Suprapubic skin (tissue), 4 donors: ENCODE measurements around the gene FIZ1. TPM values are rescaled to one million over a fixed set of nuclear protein-coding genes. Genes with fewer than 3 reads are reported as not detected.

Experiments
- DNase-seq, 2 donors: peaks; one replicate each; pipeline ENCODE4 v3.0.0-alpha.2; 2019; ENCODE audit warnings: low spot score in 2 of 2
- H3K27ac ChIP-seq: fragments of 200-600 bp; sonication (generic); one replicate; pipeline ENCODE4 v1.5.1; 2019
- H3K27me3 ChIP-seq: fragments of 200-600 bp; sonication (generic); one replicate; pipeline ENCODE4 v1.5.1; 2019
- H3K36me3 ChIP-seq: fragments of 200-600 bp; sonication (generic); one replicate; pipeline ENCODE4 v1.5.1; 2019
- H3K4me1 ChIP-seq: fragments of 200-600 bp; sonication (generic); one replicate; pipeline ENCODE4 v1.5.1; 2019
- H3K4me3 ChIP-seq: fragments of 200-600 bp; sonication (generic); one replicate; pipeline ENCODE4 v1.5.1; 2019; ENCODE audit warnings: mild to moderate bottlenecking
- H3K9me3 ChIP-seq: fragments of 200-600 bp; sonication (generic); one replicate; pipeline ENCODE4 v1.5.1; 2019
- EP300 ChIP-seq: sonication (generic); formaldehyde crosslinking; IDR thresholded peaks from one replicate; pipeline ENCODE4 v1.6.1; 2017; ENCODE audit warnings: antibody characterized with exemption
- POLR2A ChIP-seq, 2 donors: fragments of 450-650 bp; IDR thresholded peaks; one replicate each; pipeline ENCODE4 v1.6.1; 2017; ENCODE audit warnings: antibody characterized with exemption in 2 of 2, mild to moderate bottlenecking in 2 of 2, moderate library complexity in 2 of 2
- POLR2AphosphoS5 ChIP-seq, 3 donors: sonication (generic); formaldehyde crosslinking; IDR thresholded peaks; one replicate each; pipeline ENCODE4 v1.6.1; 2017; ENCODE audit warnings: antibody characterized with exemption in 3 of 3
- WGBS: methylation state at CpG from one replicate; pipeline ENCODE4 v1.1.5; 2018; 5-methylcytosine and 5-hydroxymethylcytosine counted together
- total RNA-seq, 4 donors: library from RNA; depleted of rRNA; stranded (reverse); fragments of >200 nt; gene quantifications; one replicate each; pipeline ENCODE4 v1.1.0, GENCODE V29; 2016
- TF ChIP-seq, protein P1 (sequence below), 2 donors: fragments of 200-600 bp in 1 of 2; fragments of 450-650 bp in 1 of 2; sonication (generic) in 1 of 2; IDR thresholded peaks; one replicate each; pipeline ENCODE4 v1.5.1; 2016 to 2019; ENCODE audit warnings: antibody characterized with exemption in 2 of 2, mild to moderate bottlenecking in 1 of 2, moderate library complexity in 1 of 2

FIZ1 gene
- total RNA-seq, 4 donors from 2014 or later: 7.6 to 9.2 (median 8.5) TPM

DNA sequence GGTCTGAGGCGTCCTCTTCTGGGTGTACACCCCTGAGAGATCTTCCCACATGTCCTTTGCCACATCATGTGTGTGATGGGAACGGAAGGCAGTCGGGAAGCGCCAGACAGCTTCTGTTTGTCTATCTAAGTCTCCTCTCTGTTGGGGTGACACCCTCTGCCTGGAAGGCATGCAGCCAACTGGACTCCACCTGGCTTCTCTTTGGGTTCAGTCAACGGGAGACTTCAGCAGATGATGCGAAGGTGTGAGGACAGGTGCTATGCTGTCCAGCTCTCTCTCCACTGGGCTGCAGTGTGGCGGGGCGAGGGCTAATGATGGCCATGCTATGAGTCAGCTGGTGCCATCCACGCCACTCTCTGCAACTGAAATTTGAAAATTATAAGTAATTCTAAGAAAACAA, 39.6 kb downstream of the FIZ1 start:
- no peaks in the 10 kb centered on the region for H3K9me3 ChIP-seq
- peaks cover 5% of the 10 kb centered on the region for H3K4me1 ChIP-seq
- H3K27me3 ChIP-seq: peaks cover 13% of the 10 kb centered on the region
- no peak overlapping the region for H3K4me3 ChIP-seq
- H3K27ac ChIP-seq: no peak overlapping the region
- 76% methylated on average over 9 of the region's 9 CpGs for WGBS
- no peak for DNase-seq
- no peaks in the 10 kb centered on the region for H3K36me3 ChIP-seq
- no peak for TF ChIP-seq POLR2AphosphoS5 (IDR thresholded peaks at IDR 0.05)
- TF ChIP-seq POLR2A (IDR thresholded peaks at IDR 0.05): no peak
- TF ChIP-seq EP300: no peak
- TF ChIP-seq, protein P1, sequence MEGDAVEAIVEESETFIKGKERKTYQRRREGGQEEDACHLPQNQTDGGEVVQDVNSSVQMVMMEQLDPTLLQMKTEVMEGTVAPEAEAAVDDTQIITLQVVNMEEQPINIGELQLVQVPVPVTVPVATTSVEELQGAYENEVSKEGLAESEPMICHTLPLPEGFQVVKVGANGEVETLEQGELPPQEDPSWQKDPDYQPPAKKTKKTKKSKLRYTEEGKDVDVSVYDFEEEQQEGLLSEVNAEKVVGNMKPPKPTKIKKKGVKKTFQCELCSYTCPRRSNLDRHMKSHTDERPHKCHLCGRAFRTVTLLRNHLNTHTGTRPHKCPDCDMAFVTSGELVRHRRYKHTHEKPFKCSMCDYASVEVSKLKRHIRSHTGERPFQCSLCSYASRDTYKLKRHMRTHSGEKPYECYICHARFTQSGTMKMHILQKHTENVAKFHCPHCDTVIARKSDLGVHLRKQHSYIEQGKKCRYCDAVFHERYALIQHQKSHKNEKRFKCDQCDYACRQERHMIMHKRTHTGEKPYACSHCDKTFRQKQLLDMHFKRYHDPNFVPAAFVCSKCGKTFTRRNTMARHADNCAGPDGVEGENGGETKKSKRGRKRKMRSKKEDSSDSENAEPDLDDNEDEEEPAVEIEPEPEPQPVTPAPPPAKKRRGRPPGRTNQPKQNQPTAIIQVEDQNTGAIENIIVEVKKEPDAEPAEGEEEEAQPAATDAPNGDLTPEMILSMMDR (IDR thresholded peaks at IDR 0.05): no peak

DNA sequence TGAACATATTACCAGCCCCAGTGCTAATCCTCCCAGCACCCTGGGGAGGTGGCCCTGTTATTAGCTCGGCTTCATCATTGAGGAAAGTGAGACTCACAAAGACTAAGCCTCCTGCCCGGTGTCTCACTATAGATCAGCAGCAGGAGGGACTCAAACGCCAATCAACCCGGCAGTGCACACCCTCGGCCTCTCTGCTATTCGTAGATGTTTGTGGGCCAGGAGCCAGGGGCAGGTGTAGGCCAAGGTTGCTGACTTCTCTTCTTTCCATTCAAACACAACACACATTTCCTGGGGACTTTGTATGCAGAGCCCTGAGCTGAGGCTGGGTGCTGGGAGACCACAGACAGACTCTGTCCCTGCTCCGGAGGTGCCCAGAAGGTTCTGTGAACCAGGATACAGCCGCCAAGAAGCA, 44.6 kb downstream of the FIZ1 start:
- DNase-seq: no peak
- WGBS: 59% methylated on average over 8 of the region's 8 CpGs
- H3K4me1 ChIP-seq: peaks cover 6% of the 10 kb centered on the region
- no peaks in the 10 kb centered on the region for H3K36me3 ChIP-seq
- no peak overlapping the region for H3K4me3 ChIP-seq
- no peaks in the 10 kb centered on the region for H3K9me3 ChIP-seq
- no peak for TF ChIP-seq POLR2AphosphoS5 (IDR thresholded peaks at IDR 0.05)
- TF ChIP-seq, protein P1 (IDR thresholded peaks at IDR 0.05): no peak
- no peak for TF ChIP-seq EP300
- TF ChIP-seq POLR2A (IDR thresholded peaks at IDR 0.05): no peak
- H3K27ac ChIP-seq: no peak overlapping the region
- peaks cover 18% of the 10 kb centered on the region for H3K27me3 ChIP-seq

DNA sequence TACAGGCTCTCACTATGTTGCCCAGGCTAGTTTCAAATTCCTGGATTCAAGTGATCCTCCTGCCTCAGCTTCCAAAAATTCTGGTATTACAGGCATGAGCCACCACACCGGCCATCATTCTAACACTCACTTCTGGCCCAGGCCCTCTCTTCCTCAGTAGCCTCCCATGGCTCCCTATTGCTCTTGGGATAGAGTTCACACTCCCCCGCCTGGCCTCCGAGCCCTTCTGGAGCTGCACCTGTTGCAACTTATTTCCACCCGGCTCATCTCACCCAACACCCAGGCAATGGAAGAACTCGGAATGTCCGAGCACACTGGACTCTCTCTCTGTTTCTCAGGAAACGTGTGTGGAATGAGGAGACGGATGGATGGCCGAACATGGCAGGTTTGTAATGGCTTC, 45.0 kb downstream of the FIZ1 start:
- no peak overlapping the region for H3K27ac ChIP-seq
- TF ChIP-seq, protein P1 (IDR thresholded peaks at IDR 0.05): no peak
- TF ChIP-seq EP300 (no peak), POLR2AphosphoS5 (IDR thresholded peaks at IDR 0.05) (no peak), POLR2A (IDR thresholded peaks at IDR 0.05) (no peak)
- H3K27me3 ChIP-seq: peaks cover 16% of the 10 kb centered on the region
- WGBS: 91% methylated on average over 9 of the region's 9 CpGs
- DNase-seq: no peak
- H3K4me3 ChIP-seq: no peak overlapping the region
- H3K36me3 ChIP-seq: no peaks in the 10 kb centered on the region
- H3K4me1 ChIP-seq: peaks cover 6% of the 10 kb centered on the region
- H3K9me3 ChIP-seq: no peaks in the 10 kb centered on the region

DNA sequence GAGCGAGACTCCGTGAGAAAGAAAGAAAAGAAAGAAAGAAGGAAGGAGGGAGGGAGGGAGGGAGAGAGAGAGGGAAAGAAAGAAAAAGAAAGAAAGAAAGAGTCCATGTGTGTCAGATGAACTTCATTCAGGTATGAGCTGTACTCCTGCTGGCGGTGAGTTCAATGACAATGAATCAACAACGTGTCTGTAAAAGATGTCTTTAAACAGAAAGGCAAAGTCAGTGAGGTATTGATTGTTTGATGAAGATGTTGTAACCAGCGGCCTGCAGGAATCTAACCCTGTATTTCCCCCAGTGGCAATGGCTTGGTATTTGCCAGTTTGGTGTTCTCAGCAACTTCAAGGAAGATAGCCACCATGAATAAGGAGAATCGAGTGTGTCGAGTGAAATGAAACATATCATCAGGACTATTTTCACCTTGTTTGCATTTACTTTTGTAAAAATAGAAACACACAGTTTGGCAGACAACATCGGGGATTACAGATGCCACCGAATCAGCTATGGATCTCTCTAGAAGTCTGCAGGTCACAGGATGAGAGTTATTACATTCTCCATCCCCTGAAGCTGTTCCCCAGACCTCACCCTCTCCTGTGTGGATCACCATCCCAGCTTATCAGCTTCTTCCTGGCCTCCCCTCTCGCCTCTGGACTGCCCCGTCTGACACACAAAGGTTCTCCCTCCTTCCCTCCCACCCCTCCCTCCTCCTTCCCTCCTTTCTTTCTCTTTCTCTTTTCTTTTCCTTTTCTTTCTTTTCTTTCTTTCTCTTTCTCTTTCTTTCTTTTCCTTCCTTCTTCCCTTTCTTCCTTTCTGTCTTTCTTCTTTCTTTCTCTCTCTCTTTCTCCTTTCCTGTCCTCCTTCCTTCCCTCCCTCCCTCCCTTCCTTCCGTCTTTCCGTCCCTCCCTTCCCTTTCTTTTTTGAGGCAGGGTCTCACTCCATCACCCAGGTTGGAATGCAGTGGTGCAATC, 45.8 kb downstream of the FIZ1 start:
- Histone ChIP-seq H3K27ac (no peak overlapping the region), H3K27me3 (peaks cover 21% of the 10 kb centered on the region), H3K4me3 (no peak overlapping the region), H3K4me1 (peaks cover 6% of the 10 kb centered on the region), H3K36me3 (no peaks in the 10 kb centered on the region), H3K9me3 (no peaks in the 10 kb centered on the region)
- DNase-seq: no peak
- TF ChIP-seq, protein P1 (IDR thresholded peaks at IDR 0.05): no peak
- TF ChIP-seq POLR2A (IDR thresholded peaks at IDR 0.05) (no peak), POLR2AphosphoS5 (IDR thresholded peaks at IDR 0.05) (no peak), EP300 (no peak)
- WGBS: 62% methylated on average over 13 of the region's 13 CpGs

DNA sequence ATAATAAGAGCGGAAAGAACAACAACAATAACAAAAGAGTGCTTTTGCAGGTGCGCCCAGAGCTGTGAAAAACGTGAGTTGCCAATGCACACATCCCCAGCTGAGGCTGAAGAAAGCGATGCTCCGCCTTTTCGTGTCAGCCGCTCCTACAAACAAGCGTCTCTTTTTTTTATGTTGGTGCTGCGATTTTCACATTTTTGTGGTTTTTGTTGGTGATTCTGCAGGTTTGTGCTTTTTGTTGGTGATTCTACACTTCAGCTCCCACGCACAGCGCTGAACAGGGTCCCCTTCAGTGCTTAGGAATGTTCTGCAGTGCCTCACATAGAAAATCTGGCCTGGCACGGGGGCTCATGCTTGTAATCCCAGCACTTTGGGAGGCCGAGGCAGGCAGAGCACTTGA, 46.7 kb downstream of the FIZ1 start:
- no peak overlapping the region for H3K27ac ChIP-seq
- H3K4me3 ChIP-seq: no peak overlapping the region
- TF ChIP-seq POLR2AphosphoS5 (IDR thresholded peaks at IDR 0.05) (no peak), POLR2A (IDR thresholded peaks at IDR 0.05) (no peak), EP300 (no peak)
- TF ChIP-seq, protein P1 (IDR thresholded peaks at IDR 0.05): no peak
- WGBS: 46% methylated on average over 13 of the region's 13 CpGs
- H3K4me1 ChIP-seq: peaks cover 8% of the 10 kb centered on the region
- peaks cover 24% of the 10 kb centered on the region for H3K27me3 ChIP-seq
- no peaks in the 10 kb centered on the region for H3K36me3 ChIP-seq
- no peak for DNase-seq
- H3K9me3 ChIP-seq: no peaks in the 10 kb centered on the region
